Measurements from ENCODE around the gene GRID2IP. TPM values are rescaled to one million over a fixed set of nuclear protein-coding genes. Genes with fewer than 3 reads are reported as not detected.

GRID2IP gene
- total and polyA plus RNA-seq, 2 of the 13 experiments (the other 11 are each of a cell fraction or from before 2014, with no cell fraction given), result 0.03 TPM; not detected in 1

DNA sequence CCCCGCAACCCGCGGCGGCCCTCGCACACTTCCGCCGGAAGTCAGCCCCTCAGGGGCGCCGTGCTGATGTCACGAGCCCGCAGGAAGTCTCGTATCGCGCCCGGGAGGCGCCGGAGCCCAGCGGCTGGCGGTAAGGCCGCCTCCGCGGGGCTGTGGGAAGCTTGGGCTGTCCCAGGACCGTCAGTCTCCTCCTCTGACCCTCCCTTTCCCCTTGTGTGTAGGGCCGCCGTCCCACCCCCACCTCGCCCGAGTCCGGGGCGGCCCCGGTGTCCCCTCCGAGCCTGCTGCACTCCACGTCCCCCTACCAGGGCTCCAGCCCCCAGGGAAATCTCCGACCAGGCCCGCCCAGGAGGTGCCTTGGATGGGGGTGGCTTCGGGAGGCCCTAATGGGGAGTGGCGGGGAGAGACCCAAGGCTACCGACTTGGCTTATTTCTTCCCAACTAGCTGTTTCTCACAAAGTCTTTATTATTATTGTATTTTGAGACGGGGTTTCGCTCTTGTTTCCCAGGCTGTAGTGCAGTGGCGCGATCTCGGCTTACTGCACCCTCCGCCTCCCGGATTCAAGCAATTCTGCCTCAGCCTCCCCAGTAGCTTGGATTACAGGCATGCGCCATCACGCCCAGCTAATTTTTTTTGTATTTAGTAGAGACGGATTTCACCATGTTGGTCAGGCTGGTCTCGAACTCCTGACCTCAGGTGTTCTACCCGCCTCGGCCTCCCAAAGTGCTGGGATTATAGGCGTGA, 26.3 kb upstream of the GRID2IP start, which contains the start of gene ZDHHC4 (continued):
- TF ChIP-seq, protein P1, sequence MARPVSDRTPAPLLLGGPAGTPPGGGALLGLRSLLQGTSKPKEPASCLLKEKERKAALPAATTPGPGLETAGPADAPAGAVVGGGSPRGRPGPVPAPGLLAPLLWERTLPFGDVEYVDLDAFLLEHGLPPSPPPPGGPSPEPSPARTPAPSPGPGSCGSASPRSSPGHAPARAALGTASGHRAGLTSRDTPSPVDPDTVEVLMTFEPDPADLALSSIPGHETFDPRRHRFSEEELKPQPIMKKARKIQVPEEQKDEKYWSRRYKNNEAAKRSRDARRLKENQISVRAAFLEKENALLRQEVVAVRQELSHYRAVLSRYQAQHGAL (CRISPR knock-in tag; IDR thresholded peaks at IDR 0.05; ENCODE audit: not compliant biosample characterization), result no peak
- TF ChIP-seq, protein P2, sequence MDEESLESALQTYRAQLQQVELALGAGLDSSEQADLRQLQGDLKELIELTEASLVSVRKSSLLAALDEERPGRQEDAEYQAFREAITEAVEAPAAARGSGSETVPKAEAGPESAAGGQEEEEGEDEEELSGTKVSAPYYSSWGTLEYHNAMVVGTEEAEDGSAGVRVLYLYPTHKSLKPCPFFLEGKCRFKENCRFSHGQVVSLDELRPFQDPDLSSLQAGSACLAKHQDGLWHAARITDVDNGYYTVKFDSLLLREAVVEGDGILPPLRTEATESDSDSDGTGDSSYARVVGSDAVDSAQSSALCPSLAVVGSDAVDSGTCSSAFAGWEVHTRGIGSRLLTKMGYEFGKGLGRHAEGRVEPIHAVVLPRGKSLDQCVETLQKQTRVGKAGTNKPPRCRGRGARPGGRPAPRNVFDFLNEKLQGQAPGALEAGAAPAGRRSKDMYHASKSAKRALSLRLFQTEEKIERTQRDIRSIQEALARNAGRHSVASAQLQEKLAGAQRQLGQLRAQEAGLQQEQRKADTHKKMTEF (CRISPR knock-in tag; IDR thresholded peaks at IDR 0.05), result peak; percentile 61; the same call in 1 of the 2 replicates
- TF ChIP-seq NAIF1 (CRISPR knock-in tag; IDR thresholded peaks at IDR 0.05; ENCODE audit: borderline replicate concordance) (no peak), CCAR2 (optimal IDR thresholded peaks at IDR 0.05; ENCODE audit: low read depth, low read length) (no peak), TCF12 (IDR thresholded peaks at IDR 0.05) (no peak), TCF12 (CRISPR knock-in tag; IDR thresholded peaks at IDR 0.05) (no peak), RFXAP (CRISPR knock-in tag; IDR thresholded peaks at IDR 0.05; ENCODE audit: borderline replicate concordance) (no peak; the same call in 1 of the 2 replicates), ZBTB8A (CRISPR knock-in tag; IDR thresholded peaks at IDR 0.05; ENCODE audit: borderline replicate concordance, low read depth) (no peak), MTF2 (CRISPR knock-in tag; IDR thresholded peaks at IDR 0.05; ENCODE audit: borderline replicate concordance) (no peak), ZBTB3 (CRISPR knock-in tag; IDR thresholded peaks at IDR 0.05; ENCODE audit: borderline replicate concordance, low read depth) (no peak), ZNF572 (CRISPR knock-in tag; IDR thresholded peaks at IDR 0.05) (peak; percentile 17; the same call in 1 of the 2 replicates), GPN1 (CRISPR knock-in tag; IDR thresholded peaks at IDR 0.05; ENCODE audit: borderline replicate concordance) (no peak), JUND (CRISPR knock-in tag; IDR thresholded peaks at IDR 0.05) (no peak)
- TF ChIP-seq, protein P3, sequence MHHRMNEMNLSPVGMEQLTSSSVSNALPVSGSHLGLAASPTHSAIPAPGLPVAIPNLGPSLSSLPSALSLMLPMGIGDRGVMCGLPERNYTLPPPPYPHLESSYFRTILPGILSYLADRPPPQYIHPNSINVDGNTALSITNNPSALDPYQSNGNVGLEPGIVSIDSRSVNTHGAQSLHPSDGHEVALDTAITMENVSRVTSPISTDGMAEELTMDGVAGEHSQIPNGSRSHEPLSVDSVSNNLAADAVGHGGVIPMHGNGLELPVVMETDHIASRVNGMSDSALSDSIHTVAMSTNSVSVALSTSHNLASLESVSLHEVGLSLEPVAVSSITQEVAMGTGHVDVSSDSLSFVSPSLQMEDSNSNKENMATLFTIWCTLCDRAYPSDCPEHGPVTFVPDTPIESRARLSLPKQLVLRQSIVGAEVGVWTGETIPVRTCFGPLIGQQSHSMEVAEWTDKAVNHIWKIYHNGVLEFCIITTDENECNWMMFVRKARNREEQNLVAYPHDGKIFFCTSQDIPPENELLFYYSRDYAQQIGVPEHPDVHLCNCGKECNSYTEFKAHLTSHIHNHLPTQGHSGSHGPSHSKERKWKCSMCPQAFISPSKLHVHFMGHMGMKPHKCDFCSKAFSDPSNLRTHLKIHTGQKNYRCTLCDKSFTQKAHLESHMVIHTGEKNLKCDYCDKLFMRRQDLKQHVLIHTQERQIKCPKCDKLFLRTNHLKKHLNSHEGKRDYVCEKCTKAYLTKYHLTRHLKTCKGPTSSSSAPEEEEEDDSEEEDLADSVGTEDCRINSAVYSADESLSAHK (CRISPR knock-in tag; IDR thresholded peaks at IDR 0.05; ENCODE audit: borderline replicate concordance), result no peak
- TF ChIP-seq, protein P4, sequence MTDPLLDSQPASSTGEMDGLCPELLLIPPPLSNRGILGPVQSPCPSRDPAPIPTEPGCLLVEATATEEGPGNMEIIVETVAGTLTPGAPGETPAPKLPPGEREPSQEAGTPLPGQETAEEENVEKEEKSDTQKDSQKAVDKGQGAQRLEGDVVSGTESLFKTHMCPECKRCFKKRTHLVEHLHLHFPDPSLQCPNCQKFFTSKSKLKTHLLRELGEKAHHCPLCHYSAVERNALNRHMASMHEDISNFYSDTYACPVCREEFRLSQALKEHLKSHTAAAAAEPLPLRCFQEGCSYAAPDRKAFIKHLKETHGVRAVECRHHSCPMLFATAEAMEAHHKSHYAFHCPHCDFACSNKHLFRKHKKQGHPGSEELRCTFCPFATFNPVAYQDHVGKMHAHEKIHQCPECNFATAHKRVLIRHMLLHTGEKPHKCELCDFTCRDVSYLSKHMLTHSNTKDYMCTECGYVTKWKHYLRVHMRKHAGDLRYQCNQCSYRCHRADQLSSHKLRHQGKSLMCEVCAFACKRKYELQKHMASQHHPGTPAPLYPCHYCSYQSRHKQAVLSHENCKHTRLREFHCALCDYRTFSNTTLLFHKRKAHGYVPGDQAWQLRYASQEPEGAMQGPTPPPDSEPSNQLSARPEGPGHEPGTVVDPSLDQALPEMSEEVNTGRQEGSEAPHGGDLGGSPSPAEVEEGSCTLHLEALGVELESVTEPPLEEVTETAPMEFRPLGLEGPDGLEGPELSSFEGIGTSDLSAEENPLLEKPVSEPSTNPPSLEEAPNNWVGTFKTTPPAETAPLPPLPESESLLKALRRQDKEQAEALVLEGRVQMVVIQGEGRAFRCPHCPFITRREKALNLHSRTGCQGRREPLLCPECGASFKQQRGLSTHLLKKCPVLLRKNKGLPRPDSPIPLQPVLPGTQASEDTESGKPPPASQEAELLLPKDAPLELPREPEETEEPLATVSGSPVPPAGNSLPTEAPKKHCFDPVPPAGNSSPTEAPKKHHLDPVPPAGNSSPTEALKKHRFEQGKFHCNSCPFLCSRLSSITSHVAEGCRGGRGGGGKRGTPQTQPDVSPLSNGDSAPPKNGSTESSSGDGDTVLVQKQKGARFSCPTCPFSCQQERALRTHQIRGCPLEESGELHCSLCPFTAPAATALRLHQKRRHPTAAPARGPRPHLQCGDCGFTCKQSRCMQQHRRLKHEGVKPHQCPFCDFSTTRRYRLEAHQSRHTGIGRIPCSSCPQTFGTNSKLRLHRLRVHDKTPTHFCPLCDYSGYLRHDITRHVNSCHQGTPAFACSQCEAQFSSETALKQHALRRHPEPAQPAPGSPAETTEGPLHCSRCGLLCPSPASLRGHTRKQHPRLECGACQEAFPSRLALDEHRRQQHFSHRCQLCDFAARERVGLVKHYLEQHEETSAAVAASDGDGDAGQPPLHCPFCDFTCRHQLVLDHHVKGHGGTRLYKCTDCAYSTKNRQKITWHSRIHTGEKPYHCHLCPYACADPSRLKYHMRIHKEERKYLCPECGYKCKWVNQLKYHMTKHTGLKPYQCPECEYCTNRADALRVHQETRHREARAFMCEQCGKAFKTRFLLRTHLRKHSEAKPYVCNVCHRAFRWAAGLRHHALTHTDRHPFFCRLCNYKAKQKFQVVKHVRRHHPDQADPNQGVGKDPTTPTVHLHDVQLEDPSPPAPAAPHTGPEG (CRISPR knock-in tag; IDR thresholded peaks at IDR 0.05), result no peak
- TF ChIP-seq, protein P5, sequence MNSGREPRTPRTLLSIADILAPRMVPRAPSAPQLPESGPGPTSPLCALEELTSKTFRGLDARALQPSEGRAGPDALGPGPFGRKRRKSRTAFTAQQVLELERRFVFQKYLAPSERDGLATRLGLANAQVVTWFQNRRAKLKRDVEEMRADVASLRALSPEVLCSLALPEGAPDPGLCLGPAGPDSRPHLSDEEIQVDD (CRISPR knock-in tag; IDR thresholded peaks at IDR 0.05; ENCODE audit: borderline replicate concordance), result no peak; the same call in 1 of the 2 replicates
